ENCODE results near the gene FLRT1.
A peak's percentile ranks its signal among the peaks of the same experiment; 100 is the strongest.

Gene FLRT1

DNA sequence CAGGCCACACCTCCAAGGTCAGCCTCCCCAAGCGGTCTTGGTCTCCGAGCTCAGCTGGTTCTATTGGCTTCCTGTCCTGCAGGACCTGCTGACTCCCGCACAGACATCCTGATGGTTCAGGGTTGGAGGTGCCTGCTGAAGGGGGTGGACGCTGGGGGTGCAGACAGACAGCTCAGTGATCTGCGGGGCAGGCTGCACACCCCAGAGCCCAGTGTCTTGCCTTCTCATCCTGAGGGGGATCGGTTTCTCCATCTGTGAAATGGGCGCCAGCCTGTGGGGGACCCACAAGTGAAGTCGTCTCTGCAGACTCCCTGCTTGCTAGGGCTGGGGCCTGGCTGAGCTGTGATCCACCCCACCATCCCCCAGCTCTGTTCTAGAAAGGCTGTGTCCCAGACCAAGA is 13.8 kb downstream of the FLRT1 start:
- no peak for DNase-seq

GRCh38 chr11:64051297-64051696 is 15.6 kb downstream of the FLRT1 start:
- no peak for DNase-seq

- DNase-seq = no peak
These were observed 16.7 kb downstream of the FLRT1 start for GRCh38 chr11:64052436-64052835.

GRCh38 chr11:64052938-64053622 is 17.3 kb downstream of the FLRT1 start:
- no peak for DNase-seq

DNA sequence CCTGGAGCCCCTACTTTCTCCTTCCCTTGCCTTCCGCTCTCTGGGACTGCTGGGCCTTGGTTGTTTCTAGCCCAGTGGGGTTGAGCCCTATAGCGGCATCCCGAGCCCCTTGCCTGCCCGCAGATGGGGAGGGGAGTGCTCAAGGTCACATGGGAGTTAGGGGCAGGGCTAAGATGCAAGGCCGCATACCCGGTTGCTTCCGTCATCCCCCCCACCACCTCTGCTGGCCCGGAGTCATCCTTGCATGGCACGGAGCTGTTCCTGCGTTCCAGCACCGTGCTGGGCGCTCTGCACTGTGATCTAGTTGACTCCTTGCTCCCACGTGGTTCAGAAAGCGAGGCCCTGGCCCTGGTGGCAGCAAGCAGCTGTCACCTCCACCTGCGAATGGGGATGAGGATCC is 18.0 kb downstream of the FLRT1 start:
- no peak for DNase-seq

- no peak for DNase-seq
These were observed 19.3 kb downstream of the FLRT1 start for GRCh38 chr11:64055077-64055476.

DNA sequence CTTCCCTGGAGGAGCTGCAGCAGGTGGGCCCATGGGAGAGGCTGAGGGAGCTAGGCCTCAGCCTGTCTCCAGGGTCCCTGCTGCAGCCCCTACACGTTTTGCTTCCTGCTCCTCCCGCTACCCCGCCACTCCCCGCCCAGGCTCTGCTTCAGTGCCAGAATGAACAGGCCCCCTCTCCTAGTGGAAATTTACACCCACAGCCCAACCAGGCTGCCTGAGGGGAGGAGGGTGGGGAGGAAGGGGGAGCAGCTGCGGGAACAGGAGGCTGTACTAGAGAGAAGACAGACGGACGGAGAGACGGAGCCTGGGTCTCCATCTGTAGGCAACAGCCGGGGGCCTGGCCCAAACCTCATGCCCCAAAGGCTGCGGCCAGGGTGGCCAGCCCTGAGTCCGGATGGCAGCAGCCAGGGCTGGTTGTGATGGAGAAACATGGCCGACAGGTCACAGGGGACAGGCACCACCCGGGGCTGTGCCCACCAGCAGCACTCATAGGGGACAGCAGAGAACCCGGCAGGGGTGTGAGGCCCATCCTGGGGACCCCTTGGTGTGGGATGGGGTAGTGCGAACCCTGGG is 20.6 kb downstream of the FLRT1 start:
- no peak for DNase-seq

GRCh38 chr11:64056861-64057260 is 21.1 kb downstream of the FLRT1 start:
- no peak for DNase-seq

DNA sequence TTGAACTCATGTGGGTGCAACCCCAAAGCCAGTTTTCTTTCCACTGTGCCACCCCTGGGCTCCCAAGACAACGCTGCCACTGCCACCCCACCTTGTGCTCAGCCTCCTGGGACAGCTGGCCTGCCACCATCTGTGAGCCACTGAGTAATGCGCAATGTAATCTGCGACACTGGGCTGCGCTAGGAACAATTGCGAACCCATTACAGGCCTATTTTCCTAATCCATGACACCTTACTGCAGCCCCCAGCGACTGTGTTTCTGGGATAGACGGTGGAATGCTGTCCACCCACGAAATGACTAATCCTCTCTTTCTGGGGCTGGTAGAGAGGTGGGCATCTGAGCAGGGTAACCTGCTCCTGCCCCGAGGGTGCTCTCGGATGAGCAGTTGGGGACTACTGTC is 22.2 kb downstream of the FLRT1 start:
- no peak for DNase-seq

DNA sequence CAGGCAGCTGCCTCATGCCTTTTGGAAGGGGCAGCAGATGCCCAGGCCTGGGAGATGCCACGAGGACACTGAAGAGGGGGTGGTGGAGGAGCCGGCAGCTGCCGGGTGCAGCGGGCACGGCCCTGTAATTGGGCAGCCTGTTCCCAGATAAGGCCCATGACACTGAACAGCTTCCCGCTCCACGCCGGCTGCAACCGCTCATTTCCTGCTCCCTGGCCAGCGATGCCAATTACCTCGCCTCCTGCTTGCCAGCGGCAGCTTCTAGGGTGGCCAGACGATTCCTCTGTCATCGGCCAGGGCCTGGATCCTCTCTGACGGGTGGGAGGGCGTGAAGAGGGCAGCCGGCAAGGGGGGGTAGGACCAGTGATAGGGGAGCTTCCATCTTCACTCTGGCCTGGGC is 22.8 kb downstream of the FLRT1 start:
- DNase-seq = no peak

DNA sequence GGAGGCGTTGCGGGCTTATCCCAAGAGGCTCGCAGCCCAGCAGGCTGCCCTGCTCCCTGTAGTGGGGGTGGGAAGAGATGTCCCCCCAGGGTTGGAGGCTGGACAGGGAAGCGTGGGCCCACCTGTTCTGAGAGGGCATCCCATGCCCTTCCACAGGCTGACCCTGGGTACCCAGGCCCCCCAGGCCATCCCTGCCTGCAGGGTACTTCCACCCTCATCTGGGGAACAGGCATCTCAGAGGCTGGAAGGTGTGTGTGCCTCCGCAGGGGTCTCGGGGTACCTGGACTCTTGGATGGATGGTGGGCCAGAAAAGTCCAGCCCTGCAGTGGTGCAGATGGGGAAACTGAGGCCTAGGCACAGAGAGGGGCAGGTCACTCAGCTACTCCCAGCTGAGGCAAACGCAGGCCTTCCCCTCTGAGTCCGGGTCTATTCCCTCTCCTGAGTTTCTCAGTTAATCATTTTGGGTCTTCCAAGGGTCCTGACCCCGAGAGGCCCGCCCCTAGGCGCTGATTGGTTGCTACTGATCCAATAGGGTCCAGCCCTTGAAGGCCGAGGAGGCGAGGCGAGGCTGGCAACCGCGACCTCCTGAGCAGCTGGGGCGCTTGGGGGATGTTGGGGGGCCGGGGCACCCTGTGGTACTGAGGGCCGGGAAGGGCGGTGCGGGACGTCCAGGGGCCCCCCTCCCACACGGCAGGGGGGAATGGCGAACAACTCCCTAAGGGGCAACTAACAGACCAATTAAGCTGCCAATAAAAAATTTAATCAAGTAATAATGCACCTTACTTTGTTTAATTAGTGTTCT is 23.8 kb downstream of the FLRT1 start:
- no peak for DNase-seq

DNA sequence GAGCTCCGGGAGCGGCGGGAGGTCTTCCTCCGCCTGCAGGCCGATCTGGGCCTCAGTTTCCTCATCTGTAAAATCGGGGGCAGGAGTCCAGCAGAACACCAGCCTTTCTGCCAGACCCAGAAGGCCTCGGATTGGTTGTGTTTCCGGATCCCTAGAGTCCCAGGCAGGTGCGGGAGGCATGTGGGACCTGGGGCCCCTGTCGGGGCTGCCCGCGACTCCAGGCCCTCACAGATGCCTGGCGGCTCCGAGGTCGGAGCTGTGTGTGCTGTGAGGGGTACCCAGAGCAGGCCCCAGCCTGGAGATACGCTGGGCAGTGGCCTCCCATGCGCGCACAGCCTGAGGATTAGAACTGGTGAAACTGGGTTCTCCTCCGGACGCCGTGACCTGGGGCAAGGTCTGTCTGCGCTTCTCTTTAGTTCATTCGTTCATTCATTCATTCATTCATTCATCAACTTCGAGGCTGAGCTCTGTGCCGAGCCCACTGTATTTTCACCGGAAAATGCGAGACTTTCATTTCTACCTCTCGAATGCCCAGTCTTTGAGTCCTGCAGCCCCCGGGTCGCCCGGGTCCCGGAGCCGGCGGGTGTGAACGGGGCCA is 24.6 kb downstream of the FLRT1 start:
- DNase-seq = no peak

- DNase-seq = peak; percentile 38
These were observed 25.2 kb downstream of the FLRT1 start for GRCh38 chr11:64060861-64061444.

DNA sequence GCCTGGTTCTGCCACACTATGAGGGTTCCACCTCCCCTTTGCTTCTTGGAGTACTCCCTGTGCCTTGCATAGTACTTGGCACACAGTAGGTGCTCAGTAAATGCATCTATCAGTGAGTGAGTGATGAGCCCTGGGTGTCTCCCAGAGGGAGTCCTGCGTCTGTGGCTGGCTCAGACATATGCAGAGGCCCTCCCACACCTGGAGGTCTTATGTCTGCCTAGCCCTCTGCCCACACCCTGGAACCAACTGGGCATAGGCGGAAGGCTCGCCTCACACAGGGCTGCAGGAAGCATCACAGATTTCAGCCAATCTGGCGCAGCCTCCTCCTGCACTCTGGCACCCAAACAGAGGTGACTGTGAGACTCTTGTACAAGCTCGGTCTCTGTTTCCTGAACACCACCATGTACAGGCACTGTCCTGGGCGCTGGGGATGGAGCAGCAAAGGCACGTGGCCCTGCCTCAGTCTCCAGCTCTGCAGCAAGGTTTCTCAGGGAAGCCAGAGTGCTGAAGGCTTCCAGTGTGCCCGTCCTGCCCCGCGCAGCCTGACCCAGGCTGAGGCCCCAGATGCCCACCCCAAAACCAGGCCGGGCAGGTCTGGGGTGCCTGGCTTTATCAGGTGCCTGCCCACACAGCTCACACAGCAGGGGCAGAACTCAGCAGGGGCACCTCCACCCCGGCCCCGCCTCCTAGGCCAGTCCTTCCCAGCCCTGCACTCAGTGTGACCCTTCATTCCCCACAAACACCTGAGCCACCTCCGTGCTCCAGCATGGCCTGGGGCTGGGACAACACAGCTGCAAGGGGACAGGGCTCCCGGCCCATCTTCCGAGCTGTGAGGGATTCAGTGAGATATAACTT is 26.7 kb downstream of the FLRT1 start:
- no peak for DNase-seq

DNA sequence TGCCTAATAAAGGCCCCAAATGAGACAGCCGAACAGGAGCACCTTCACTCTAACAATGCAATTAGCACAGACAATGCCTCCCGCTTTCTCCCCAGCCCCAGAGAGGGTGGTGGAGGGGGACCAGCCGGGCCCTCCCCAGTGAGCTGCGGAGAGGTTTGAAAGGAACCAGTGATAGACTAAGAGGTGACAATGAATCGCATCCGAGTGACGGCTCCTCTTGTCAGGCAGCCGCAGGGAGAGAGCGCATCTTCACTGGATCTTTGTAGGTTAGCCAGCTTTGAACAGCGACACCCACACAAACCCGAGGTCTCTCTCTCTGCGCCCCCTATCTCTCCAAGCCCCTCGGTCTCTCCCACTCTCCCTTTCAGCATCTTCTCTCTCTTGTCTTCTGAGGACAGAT is 28.0 kb downstream of the FLRT1 start:
- no peak for DNase-seq

DNA sequence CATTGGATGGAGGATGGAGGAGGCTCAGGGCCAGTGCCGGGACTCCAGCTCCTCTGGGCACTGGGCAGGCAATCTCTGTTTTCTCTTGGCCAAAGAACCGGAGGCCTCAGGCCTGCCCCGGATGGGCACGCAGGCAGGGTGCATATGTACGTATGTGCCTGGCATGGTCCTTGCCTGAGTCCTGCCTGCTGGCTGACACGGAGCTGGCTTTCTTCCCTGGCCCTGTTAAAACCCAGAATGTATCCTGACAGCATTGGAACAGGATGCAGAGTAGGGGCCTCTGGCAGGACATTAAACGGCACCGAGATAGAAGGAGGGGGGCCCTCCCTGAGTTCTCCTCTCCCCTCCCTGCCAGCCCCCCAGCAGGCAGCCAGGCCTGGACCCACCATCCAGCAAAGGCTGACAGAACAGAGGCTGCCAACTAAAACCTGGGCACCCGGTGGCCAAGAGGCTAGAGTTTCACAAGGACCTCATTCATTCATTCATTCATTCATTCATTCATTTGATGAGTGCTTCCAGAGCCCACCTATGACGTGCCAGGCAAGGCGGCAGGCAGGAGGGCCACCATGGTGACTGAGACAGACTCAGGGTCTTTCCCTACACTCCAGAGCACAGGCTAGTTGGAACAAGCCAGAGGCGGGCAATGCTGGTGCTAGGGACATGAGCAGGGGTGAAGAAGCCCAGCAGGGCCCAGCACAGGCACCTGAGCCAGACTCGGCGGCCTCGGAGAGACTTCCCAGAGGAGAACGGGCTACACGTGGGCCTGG is 28.8 kb downstream of the FLRT1 start:
- no peak for DNase-seq

GRCh38 chr11:64065141-64065465 is 29.4 kb downstream of the FLRT1 start:
- no peak for DNase-seq

GRCh38 chr11:64065712-64066111 is 30.0 kb downstream of the FLRT1 start:
- DNase-seq = no peak

DNA sequence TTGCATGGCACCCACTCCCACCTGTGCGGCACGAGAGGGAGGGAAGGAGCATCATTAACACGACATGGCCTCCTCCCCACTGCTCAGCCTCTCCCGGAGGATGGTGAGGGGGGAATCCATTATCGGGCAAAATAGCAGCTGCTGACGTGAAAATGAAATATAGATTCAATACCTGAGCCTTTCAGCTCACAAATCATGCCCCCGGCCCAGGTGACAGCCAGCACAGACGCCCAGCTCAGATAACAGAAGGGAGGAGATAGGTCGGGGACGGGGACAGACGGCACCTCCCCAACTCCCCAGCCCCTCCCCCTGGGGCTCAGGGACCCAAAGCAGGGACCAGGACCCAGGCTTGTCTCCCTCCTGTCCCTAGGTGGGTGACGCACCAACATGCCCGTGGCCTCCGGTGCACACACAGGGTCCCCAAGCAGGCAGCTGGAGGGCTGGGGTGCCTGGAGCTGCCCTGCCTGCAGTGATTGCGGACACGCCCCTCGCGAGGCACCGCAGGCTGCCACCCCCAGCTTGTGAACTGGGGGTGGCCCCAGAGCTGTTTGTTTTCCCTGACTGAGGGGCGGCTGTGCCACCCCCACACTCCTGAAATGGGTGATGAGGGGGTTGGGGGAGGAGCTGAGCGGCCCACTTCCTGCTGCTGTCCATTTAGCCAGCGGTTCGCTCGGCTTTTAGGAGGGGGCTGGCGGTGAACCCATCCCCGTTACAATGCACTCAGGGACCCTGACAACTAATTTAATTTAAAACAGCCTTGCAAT is 31.7 kb downstream of the FLRT1 start:
- DNase-seq = no peak

DNA sequence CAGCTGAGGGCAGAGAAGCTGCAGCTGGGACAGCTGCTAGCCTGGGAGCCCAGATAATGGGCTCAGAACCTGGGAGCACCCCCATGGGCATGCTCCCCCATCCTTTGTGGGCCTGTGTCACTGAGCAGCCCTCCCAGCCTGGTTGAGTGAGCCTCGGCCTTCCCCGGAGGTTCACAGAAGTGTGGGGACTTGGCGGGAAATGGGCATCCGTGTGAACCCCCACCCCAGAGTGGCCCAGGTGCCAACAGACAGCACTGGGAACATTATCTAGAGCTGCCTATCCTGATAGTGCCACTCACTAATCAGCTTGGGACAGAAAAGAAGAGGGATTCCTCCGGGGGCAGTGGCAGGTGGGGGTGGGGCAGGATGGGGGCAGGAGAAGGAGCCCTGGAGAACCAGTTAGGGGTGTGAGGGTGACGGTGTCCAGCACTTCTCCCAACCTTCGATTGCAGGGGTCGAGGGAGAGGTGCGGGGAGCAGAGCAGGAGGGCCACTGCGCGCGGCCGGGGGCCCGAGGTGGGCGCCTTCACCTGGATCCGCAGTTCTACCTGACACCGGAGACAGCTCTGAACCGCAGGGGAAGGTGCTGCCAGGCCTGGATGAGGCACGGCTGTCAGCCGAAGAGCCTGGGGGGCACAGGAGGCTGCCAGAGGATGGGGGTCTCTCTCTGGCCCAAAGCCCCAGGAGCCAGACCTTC is 33.1 kb downstream of the FLRT1 start:
- DNase-seq = no peak
